ENCODE results near the gene PTPN22.

DNA sequence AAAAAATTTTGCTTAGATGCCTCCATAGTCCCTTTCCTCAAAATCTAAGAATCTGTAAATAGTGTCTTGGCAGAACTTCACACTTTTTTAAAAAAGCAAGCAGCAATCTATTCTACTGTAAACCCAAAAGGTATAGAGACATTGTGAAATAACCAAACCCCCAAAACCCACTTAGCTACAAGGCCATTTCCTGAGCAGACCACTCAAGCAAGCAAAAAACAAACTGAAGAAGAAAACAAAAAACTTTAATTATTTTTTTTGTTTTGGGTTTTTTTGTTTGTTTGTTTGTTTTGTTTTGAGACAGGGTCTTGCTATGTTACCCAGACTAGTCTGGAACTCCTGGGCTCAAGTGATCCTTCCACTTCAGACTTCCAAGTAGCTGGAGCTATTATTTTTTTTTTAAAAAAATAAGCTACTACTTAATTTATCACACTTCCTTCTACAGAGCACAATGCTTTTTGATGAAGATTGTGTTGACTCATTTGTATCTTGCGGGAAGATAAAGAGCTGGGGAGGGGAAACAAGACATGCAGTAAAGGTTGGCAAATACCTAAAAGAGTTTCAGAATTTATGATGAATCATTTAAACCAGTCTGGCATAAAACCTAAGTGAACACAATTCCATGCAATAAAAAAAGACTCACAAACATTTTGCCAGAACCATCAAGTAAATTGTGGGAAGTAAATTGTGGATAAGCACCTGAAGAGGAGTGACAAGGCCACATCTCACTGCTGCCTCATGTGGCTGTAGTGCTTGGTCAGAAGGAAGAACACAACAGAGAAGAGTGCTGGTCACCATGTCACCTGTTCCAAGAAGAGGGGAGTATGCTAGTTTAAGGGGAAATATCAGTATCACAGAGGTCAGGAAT lies 2.7 kb upstream of the PTPN22 start:
- TF ChIP-seq EZH2phosphoT487 (IDR thresholded peaks at IDR 0.05; ENCODE audit: insufficient read depth, low read depth) (no peak), EZH2 (IDR thresholded peaks at IDR 0.05; ENCODE audit: insufficient read depth, poor library complexity, severe bottlenecking) (no peak)

Data from GM23248 (cell line).